H1 (cell line): Measurements from ENCODE around the gene APOL4. TPM values are rescaled to one million over a fixed set of nuclear protein-coding genes. Genes with fewer than 3 reads are reported as not detected.
"Not testable (repeated sequence)": the region's sequence is repeated elsewhere in the genome, so short reads cannot be mapped to it uniquely, and the experiment has no call there.

Source experiments
- CTCF ChIA-PET: fragments of 300-600 bp; sonication (Branson Sonifier 250); formaldehyde crosslinking; loops from one replicate; lab custom pipeline; 2021; ENCODE audit not compliant: partially characterized antibody; lab: Charles Lee
- POLR2A ChIA-PET: fragments of 300-600 bp; sonication (Branson Sonifier 250); formaldehyde crosslinking; loops from one replicate; lab custom pipeline; 2021; ENCODE audit warnings: inconsistent platforms; ENCODE audit not compliant: partially characterized antibody; lab: Charles Lee
- DNase-seq, 2 experiments: peaks; one replicate each; pipeline versions ENCODE4 v3.0.0 to v3.0.0-alpha.2; 2010 to 2022; ENCODE audit warnings: low spot score in 2 of 2, low read depth in 1 of 2, mixed read lengths in 1 of 2
- FAIRE-seq: peaks from 2 replicates; lab custom pipeline; 2011; peaks lifted over from hg19 to GRCh38; lab: Jason Lieb, UNC
- H2AFZ ChIP-seq: 2 replicates; pipeline ENCODE4 v1.8.1; 2012; ENCODE audit warnings: low read length, inconsistent platforms
- H2AK5ac ChIP-seq: 2 replicates; pipeline ENCODE4 v1.6.1; 2013; ENCODE audit warnings: low read depth, low read length
- H2BK120ac ChIP-seq: replicated peaks from 2 replicates; pipeline ENCODE3; 2013; ENCODE audit warnings: low read depth, low read length, inconsistent platforms
- H2BK12ac ChIP-seq: 2 replicates; pipeline ENCODE4 v1.6.1; 2013; ENCODE audit warnings: low read depth, low read length
- H2BK15ac ChIP-seq: 2 replicates; pipeline ENCODE4 v1.6.1; 2013; ENCODE audit warnings: low read length
- H2BK20ac ChIP-seq: 2 replicates; pipeline ENCODE4 v1.6.1; 2013; ENCODE audit warnings: low read length
- H2BK5ac ChIP-seq: 2 replicates; pipeline ENCODE4 v1.6.1; 2013; ENCODE audit warnings: low read depth, low read length
- H3K14ac ChIP-seq: 2 replicates; pipeline ENCODE4 v1.6.1; 2013; ENCODE audit warnings: inconsistent platforms; ENCODE audit not compliant: insufficient read length
- H3K18ac ChIP-seq: 2 replicates; pipeline ENCODE4 v1.6.1; 2013; ENCODE audit warnings: low read length; ENCODE audit errors: extremely low read depth
- H3K23ac ChIP-seq: 2 replicates; pipeline ENCODE4 v1.6.1; 2013; ENCODE audit warnings: inconsistent platforms; ENCODE audit not compliant: insufficient read length
- H3K23me2 ChIP-seq: 2 replicates; pipeline ENCODE4 v1.6.1; 2013; ENCODE audit warnings: low read depth, low read length
- H3K27ac ChIP-seq: 2 replicates; pipeline ENCODE4 v1.6.1; 2011; ENCODE audit warnings: low read depth, low read length, inconsistent platforms
- H3K27me3 ChIP-seq, 4 experiments: replicated peaks in 1 of 4; 1 replicate in 1 of 4; 2 replicates in 3 of 4; pipeline versions ENCODE4 v1.6.1 to v1.8.1; 2011 to 2013; ENCODE audit warnings: low read length in 3 of 4, mild to moderate bottlenecking in 3 of 4, inconsistent platforms in 2 of 4, mixed read lengths in 2 of 4, moderate library complexity in 1 of 4; ENCODE audit not compliant: control insufficient read depth in 3 of 4, insufficient read depth in 3 of 4; ENCODE audit errors: extremely low read depth in 1 of 4
- H3K36me3 ChIP-seq, 4 experiments: 2 replicates each; pipeline versions ENCODE4 v1.6.1 to v1.8.1; 2011 to 2013; ENCODE audit warnings: mild to moderate bottlenecking in 4 of 4, low read length in 3 of 4, moderate library complexity in 2 of 4, control low read depth in 1 of 4, inconsistent platforms in 1 of 4; ENCODE audit not compliant: insufficient read depth in 4 of 4, control insufficient read depth in 2 of 4
- H3K4ac ChIP-seq: replicated peaks from 2 replicates; pipeline ENCODE3; 2013; ENCODE audit warnings: low read length, low read depth, mixed read lengths, inconsistent platforms; ENCODE audit not compliant: insufficient read length
- H3K4me1 ChIP-seq, 4 experiments: replicated peaks in 1 of 4; 1 replicate in 1 of 4; 2 replicates in 3 of 4; pipeline versions ENCODE4 v1.6.1 to v1.8.1; 2011 to 2013; ENCODE audit warnings: low read length in 3 of 4, inconsistent platforms in 2 of 4, mixed read lengths in 1 of 4; ENCODE audit not compliant: insufficient read depth in 4 of 4, control insufficient read depth in 3 of 4
- H3K4me2 ChIP-seq, 2 experiments: 2 replicates each; pipeline versions ENCODE4 v1.6.1 to v1.8.1; 2011 to 2013; ENCODE audit warnings: low read depth in 2 of 2, low read length in 2 of 2, control low read depth in 1 of 2, inconsistent platforms in 1 of 2, mild to moderate bottlenecking in 1 of 2; ENCODE audit not compliant: insufficient read depth in 1 of 2
- H3K4me3 ChIP-seq, 4 experiments: fragments of 200-600, 300-600 bp in 1 of 4; sonication (generic), shearing (Covaris generic), sonication (Bioruptor Twin) in 1 of 4; 2 replicates each; pipeline versions ENCODE4 v1.5.1 to v1.8.1; 2011 to 2016; ENCODE audit warnings: low read length in 4 of 4, low read depth in 3 of 4, control low read depth in 2 of 4, inconsistent platforms in 2 of 4, mild to moderate bottlenecking in 2 of 4, mixed read lengths in 1 of 4, moderate library complexity in 1 of 4; ENCODE audit not compliant: insufficient read depth in 2 of 4; ENCODE audit errors: extremely low read depth in 1 of 4
- H3K56ac ChIP-seq: replicated peaks from 2 replicates; pipeline ENCODE3; 2013; ENCODE audit warnings: low read depth, mild to moderate bottlenecking, mixed read lengths, low read length, inconsistent platforms; ENCODE audit not compliant: insufficient read length
- H3K79me1 ChIP-seq: 2 replicates; pipeline ENCODE4 v1.6.1; 2013; ENCODE audit warnings: low read depth, low read length, control low read depth
- H3K79me2 ChIP-seq, 2 experiments: 2 replicates each; pipeline versions ENCODE4 v1.6.1 to v1.8.1; 2012 to 2013; ENCODE audit warnings: low read length in 2 of 2, mild to moderate bottlenecking in 2 of 2, inconsistent platforms in 1 of 2; ENCODE audit not compliant: insufficient read depth in 2 of 2, control insufficient read depth in 1 of 2
- H3K9ac ChIP-seq, 4 experiments: replicated peaks in 1 of 4; 1 replicate in 1 of 4; 2 replicates in 3 of 4; pipeline versions ENCODE4 v1.6.1 to v1.8.1; 2011 to 2013; ENCODE audit warnings: low read depth in 3 of 4, low read length in 3 of 4, control low read depth in 2 of 4, mild to moderate bottlenecking in 2 of 4, moderate library complexity in 2 of 4, inconsistent platforms in 1 of 4; ENCODE audit errors: extremely low read depth in 1 of 4
- H3K9me3 ChIP-seq, 2 experiments: 2 replicates each; pipeline versions ENCODE4 v1.6.1 to v1.8.1; 2012 to 2013; ENCODE audit warnings: mild to moderate bottlenecking in 2 of 2, moderate library complexity in 2 of 2, control low read depth in 1 of 2, inconsistent platforms in 1 of 2, low read depth in 1 of 2, low read length in 1 of 2, mixed read lengths in 1 of 2; ENCODE audit not compliant: insufficient read depth in 2 of 2
- H4K20me1 ChIP-seq, 2 experiments: replicated peaks in 1 of 2; 2 replicates each; pipeline versions ENCODE3 to v1.8.1; 2011 to 2013; ENCODE audit warnings: inconsistent platforms in 2 of 2, low read length in 2 of 2, mild to moderate bottlenecking in 1 of 2; ENCODE audit not compliant: insufficient read depth in 2 of 2, control insufficient read depth in 1 of 2
- H4K5ac ChIP-seq: 2 replicates; pipeline ENCODE4 v1.6.1; 2013; ENCODE audit warnings: low read length, low read depth, mixed read lengths, inconsistent platforms; ENCODE audit not compliant: insufficient read length
- H4K8ac ChIP-seq: 2 replicates; pipeline ENCODE4 v1.8.0; 2013; ENCODE audit warnings: mild to moderate bottlenecking, moderate library complexity, low read length, inconsistent platforms; ENCODE audit not compliant: insufficient read depth; ENCODE audit errors: extremely low read depth
- H4K91ac ChIP-seq: replicated peaks from 2 replicates; pipeline ENCODE3; 2013; ENCODE audit warnings: low read length, mixed read lengths, inconsistent platforms; ENCODE audit not compliant: insufficient read length
- SP4 ChIP-seq: IDR thresholded peaks from 2 replicates; pipeline ENCODE4 v1.6.1; 2012; ENCODE audit warnings: low read length, inconsistent platforms
- WGBS, 2 experiments: shearing (Covaris generic) in 1 of 2; methylation state at CpG; one replicate each; pipeline versions ENCODE4 v1.1.6 to v1.1.7; 2013 to 2015; ENCODE audit warnings: low lambda C conversion rate in 2 of 2, mixed read lengths in 2 of 2, inconsistent platforms in 1 of 2, low coverage in 1 of 2, missing lambda C conversion rate in 1 of 2; ENCODE audit not compliant: insufficient replicate concordance in 2 of 2, insufficient coverage in 1 of 2, insufficient read length in 1 of 2; ENCODE audit errors: extremely low coverage in 1 of 2, missing lambda C conversion rate in 1 of 2; 5-methylcytosine and 5-hydroxymethylcytosine counted together
- polyA plus RNA-seq, 7 experiments: library from polyadenylated mRNA; depleted of rRNA in 3 of 7; stranded (reverse) in 5 of 7; unstranded in 2 of 7; fragments of >200 nt in 5 of 7; fragments of 200-250 nt in 2 of 7; gene quantifications; 1 replicate in 5 of 7; 2 replicates in 1 of 7; 4 replicates in 1 of 7; pipeline versions ENCODE4 v1.2.1 to v1.2.3, GENCODE V29; 2011 to 2013; ENCODE audit warnings: missing spikeins in 2 of 7, mixed read lengths in 2 of 7
- total RNA-seq: library from RNA; stranded (reverse); fragmentation: NEBNext Ultra II Directional; extraction: Animal tissue kit (Norgen Biotek cat#: 25700); gene quantifications from 2 replicates; pipeline ENCODE4 v1.2.1, GENCODE V29; 2021

Gene APOL4
- total and polyA plus RNA-seq, 2 of the 8 experiments (the other 6 are each of a cell fraction or from before 2014, with no cell fraction given) = 0.02 TPM; not detected in 1

- no peak for TF ChIP-seq SP4
Measured at GRCh38 chr22:36162127-36163034, 39.2 kb downstream of the APOL4 start (continued).

GRCh38 chr22:36161793-36162126 lies 39.8 kb downstream of the APOL4 start:
- not testable (repeated sequence) for FAIRE-seq, H3K4me2 ChIP-seq, H3K18ac ChIP-seq, H3K27ac ChIP-seq, H3K4me1 ChIP-seq, H3K9me3 ChIP-seq, H2BK15ac ChIP-seq, H3K4ac ChIP-seq, H2BK120ac ChIP-seq, H3K23me2 ChIP-seq, H3K14ac ChIP-seq, H3K9ac ChIP-seq, H2BK20ac ChIP-seq, H4K20me1 ChIP-seq, H4K91ac ChIP-seq, H3K4me3 ChIP-seq, H2BK12ac ChIP-seq, H3K23ac ChIP-seq, H2BK5ac ChIP-seq, H3K36me3 ChIP-seq, H2AK5ac ChIP-seq, H4K5ac ChIP-seq, H4K8ac ChIP-seq, H2AFZ ChIP-seq, H3K79me1 ChIP-seq, H3K27me3 ChIP-seq, H3K56ac ChIP-seq, H3K79me2 ChIP-seq, DNase-seq
- WGBS, 2 experiments = 75% methylated on average over 5 of the region's 5 CpGs; no CpG with 5 or more reads in 1 of the 2 experiments
- ChIA-PET POLR2A (interaction anchor here (1.1 kb wide), 1 partner anchor 9 kb away, joined by 3 read pairs; no protein-coding TSS in a partner anchor), CTCF (interaction anchor here (1.2 to 1.7 kb wide), 2 partner anchors 9 to 31 kb away, joined by 3 read pairs; no protein-coding TSS in a partner anchor)
